Liver (tissue), 9 donors: ENCODE results near the gene ENPP1. TPM values are rescaled to one million over a fixed set of nuclear protein-coding genes. Genes with fewer than 3 reads are reported as not detected.

Experiments used
- DNase-seq: peaks from one replicate; pipeline ENCODE4 v3.0.0-alpha.2; 2017; ENCODE audit warnings: low spot score
- H3K27ac ChIP-seq, 2 donors: one replicate each; pipeline ENCODE4 v1.7.0; 2013; ENCODE audit warnings: inconsistent platforms in 2 of 2, low read length in 2 of 2, control low read depth in 1 of 2, low read depth in 1 of 2, mild to moderate bottlenecking in 1 of 2
- H3K27me3 ChIP-seq, 4 donors: one replicate each; pipeline versions ENCODE4 v1.6.1 to v1.7.0; 2013; ENCODE audit warnings: low read length in 3 of 4, inconsistent platforms in 1 of 4, mild to moderate bottlenecking in 1 of 4, moderate library complexity in 1 of 4; ENCODE audit not compliant: control insufficient read depth in 4 of 4, insufficient read depth in 4 of 4
- H3K36me3 ChIP-seq, 4 donors: one replicate each; pipeline versions ENCODE4 v1.6.1 to v1.7.0; 2013; ENCODE audit warnings: low read length in 3 of 4, mild to moderate bottlenecking in 3 of 4, low read depth in 1 of 4, moderate library complexity in 1 of 4; ENCODE audit not compliant: control insufficient read depth in 4 of 4, insufficient read depth in 3 of 4
- H3K4me1 ChIP-seq, 4 donors: one replicate each; pipeline versions ENCODE4 v1.6.1 to v1.7.0; 2013; ENCODE audit warnings: low read length in 3 of 4, mild to moderate bottlenecking in 3 of 4, moderate library complexity in 1 of 4; ENCODE audit not compliant: control insufficient read depth in 4 of 4, insufficient read depth in 4 of 4
- H3K4me3 ChIP-seq, 3 donors: one replicate each; pipeline versions ENCODE4 v1.6.1 to v1.7.0; 2013; ENCODE audit warnings: low read length in 3 of 3, control low read depth in 1 of 3, low read depth in 1 of 3, mild to moderate bottlenecking in 1 of 3
- H3K9ac ChIP-seq, 2 donors: one replicate each; pipeline ENCODE4 v1.7.0; 2013; ENCODE audit warnings: low read length in 2 of 2, mild to moderate bottlenecking in 2 of 2, moderate library complexity in 2 of 2, control low read depth in 1 of 2, low read depth in 1 of 2
- H3K9me3 ChIP-seq, 4 donors: one replicate each; pipeline versions ENCODE4 v1.6.1 to v1.7.0; 2013; ENCODE audit warnings: low read length in 3 of 4; ENCODE audit not compliant: control insufficient read depth in 4 of 4
- ATF3 ChIP-seq: IDR thresholded peaks from 2 replicates; pipeline ENCODE4 v1.6.1; 2016; ENCODE audit warnings: antibody characterized with exemption
- CTCF ChIP-seq: fragments of 150-350 bp; IDR thresholded peaks from 2 replicates; pipeline ENCODE4 v1.5.1; 2017; ENCODE audit warnings: improper control_type of control experiment, low read depth, low read length; ENCODE audit not compliant: missing input control
- EGR1 ChIP-seq, 2 donors: IDR thresholded peaks; 2 replicates each; pipeline ENCODE4 v1.6.1; 2016 to 2018; ENCODE audit warnings: antibody characterized with exemption in 2 of 2, low read depth in 2 of 2
- FOXA1 ChIP-seq: IDR thresholded peaks from 2 replicates; pipeline ENCODE4 v1.6.1; 2016; ENCODE audit warnings: antibody characterized with exemption
- FOXA2 ChIP-seq: IDR thresholded peaks from 2 replicates; pipeline ENCODE4 v1.6.1; 2016; ENCODE audit warnings: antibody characterized with exemption
- HNF4A ChIP-seq, 2 donors: conservative IDR thresholded peaks; 2 replicates each; pipeline ENCODE4 v1.6.1; 2016; ENCODE audit warnings: antibody characterized with exemption in 2 of 2, mild to moderate bottlenecking in 2 of 2
- HNF4G ChIP-seq: IDR thresholded peaks from 2 replicates; pipeline ENCODE4 v1.6.1; 2016; ENCODE audit warnings: antibody characterized with exemption
- JUND ChIP-seq, 2 donors: IDR thresholded peaks; 2 replicates each; pipeline ENCODE4 v1.6.1; 2016; ENCODE audit warnings: antibody characterized with exemption in 2 of 2
- MAX ChIP-seq: IDR thresholded peaks from 2 replicates; pipeline ENCODE4 v1.6.1; 2016; ENCODE audit warnings: antibody characterized with exemption
- NR2F2 ChIP-seq: IDR thresholded peaks from 2 replicates; pipeline ENCODE4 v1.6.1; 2016; ENCODE audit warnings: antibody characterized with exemption
- RAD21 ChIP-seq, 2 donors: IDR thresholded peaks; 2 replicates each; pipeline ENCODE4 v1.6.1; 2016; ENCODE audit warnings: antibody characterized with exemption in 2 of 2, mild to moderate bottlenecking in 2 of 2
- REST ChIP-seq: IDR thresholded peaks from 2 replicates; pipeline ENCODE4 v1.6.1; 2016; ENCODE audit warnings: antibody characterized with exemption, mild to moderate bottlenecking
- SP1 ChIP-seq: IDR thresholded peaks from 2 replicates; pipeline ENCODE4 v1.6.1; 2018; ENCODE audit warnings: antibody characterized with exemption, mild to moderate bottlenecking
- TAF1 ChIP-seq: conservative IDR thresholded peaks from 2 replicates; pipeline ENCODE4 v1.6.1; 2016; ENCODE audit warnings: antibody characterized with exemption, mild to moderate bottlenecking
- ZBTB33 ChIP-seq: IDR thresholded peaks from 2 replicates; pipeline ENCODE4 v1.6.1; 2016; ENCODE audit warnings: antibody characterized with exemption
- WGBS: extraction: QIAGEN DNeasy Blood & Tissue Kit; methylation state at CpG from one replicate; pipeline ENCODE4 v1.1.7; 2013; 5-methylcytosine and 5-hydroxymethylcytosine counted together
- polyA plus RNA-seq, 2 donors: library from polyadenylated mRNA; stranded (reverse) in 1 of 2; unstranded in 1 of 2; fragments of 200-250 nt in 1 of 2; fragments of >200 nt in 1 of 2; fragmentation: Nextera tagmentation in 1 of 2; extraction: Ambion mirVana in 1 of 2; gene quantifications; one replicate each; pipeline versions ENCODE4 v1.2.1 to v1.2.3, GENCODE V29; 2013 to 2015
- total RNA-seq, 2 donors: library from RNA; depleted of rRNA; stranded (reverse); fragments of >200 nt; gene quantifications; one replicate each; pipeline ENCODE4 v1.2.3, GENCODE V29; 2014
- donor health status: healthy.
- donor health status: healthy.
- donor health status: healthy.
- donor health status: healthy.
- donor health status: healthy.

ENPP1 gene
- total and polyA plus RNA-seq, 4 donors: 9.5 to 53.1 (median 31.1) TPM

GRCh38 chr6:131778169-131778568 lies 29.7 kb upstream of the ENPP1 start (continued):
- TF ChIP-seq ZBTB33 (no peak), ATF3 (no peak), HNF4G (no peak), JUND (IDR thresholded peaks at IDR 0.05) (no peak), FOXA2 (no peak), RAD21 (IDR thresholded peaks at IDR 0.05) (no peak), HNF4A (conservative IDR thresholded peaks at IDR 0.05) (no peak), TAF1 (no peak)

GRCh38 chr6:131779304-131779703 lies 28.5 kb upstream of the ENPP1 start:
- H3K27me3 ChIP-seq: no peaks in the 10 kb centered on the region
- no peak overlapping the region for H3K27ac ChIP-seq
- no peak overlapping the region for H3K4me3 ChIP-seq
- no peaks in the 10 kb centered on the region for H3K9me3 ChIP-seq
- 93% methylated on average over 2 of the region's 2 CpGs for WGBS
- no peak for TF ChIP-seq TAF1
- no peak for TF ChIP-seq REST
- no peak for TF ChIP-seq HNF4G
- no peak for TF ChIP-seq FOXA1
- TF ChIP-seq SP1: no peak
- no peak for TF ChIP-seq ZBTB33
- no peak for TF ChIP-seq MAX
- no peak for TF ChIP-seq ATF3
- no peak for TF ChIP-seq FOXA2
- no peak for TF ChIP-seq NR2F2
- no peak for TF ChIP-seq EGR1 (IDR thresholded peaks at IDR 0.05; ENCODE audit: low read depth in 2 of 2)
- TF ChIP-seq CTCF: no peak
- no peak for TF ChIP-seq JUND (IDR thresholded peaks at IDR 0.05)
- DNase-seq: no peak
- no peak overlapping the region for H3K9ac ChIP-seq
- no peaks in the 10 kb centered on the region for H3K4me1 ChIP-seq
- H3K36me3 ChIP-seq: no peaks in the 10 kb centered on the region
